ENCODE measurements around the gene FYN. TPM values are rescaled to one million over a fixed set of nuclear protein-coding genes. Genes with fewer than 3 reads are reported as not detected.

Gene FYN
- total RNA-seq, 1 donor from 2014 or later = 525 TPM

DNA sequence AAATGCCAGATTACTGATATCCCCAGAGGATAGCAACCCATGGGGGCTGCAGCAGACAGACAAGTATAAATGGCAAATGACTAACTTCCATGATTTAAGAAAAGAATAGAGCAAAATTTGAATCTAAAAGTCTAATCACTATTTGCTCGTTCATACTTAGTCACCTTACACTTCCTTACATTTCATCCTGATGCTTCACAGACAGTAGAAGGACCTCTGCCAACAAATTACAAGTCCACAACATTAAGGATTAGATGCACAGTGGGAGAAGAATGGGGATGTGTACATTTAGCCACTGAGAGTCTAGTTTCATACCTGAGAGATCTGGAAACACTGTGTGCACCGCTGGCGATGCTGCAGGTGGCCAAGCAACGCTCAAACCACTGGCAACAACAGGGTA lies 72.4 kb downstream of the FYN start:
- H3K27me3 Mint-ChIP-seq (ENCODE audit: unreplicated experiment) = peaks cover 3% of the 10 kb centered on the region
- H3K9me3 Mint-ChIP-seq (ENCODE audit: unreplicated experiment) = peaks cover 5% of the 10 kb centered on the region
- H3K4me1 Mint-ChIP-seq (ENCODE audit: low read depth, unreplicated experiment) = peaks cover 52% of the 10 kb centered on the region
- DNase-seq = no peak
- peak overlapping the region; percentile 6 for H3K27ac Mint-ChIP-seq (ENCODE audit: unreplicated experiment)
- H3K4me3 Mint-ChIP-seq (ENCODE audit: unreplicated experiment) = no peak overlapping the region
- no peaks in the 10 kb centered on the region for H3K36me3 Mint-ChIP-seq (ENCODE audit: unreplicated experiment)
- TF ChIP-seq, protein P1, sequence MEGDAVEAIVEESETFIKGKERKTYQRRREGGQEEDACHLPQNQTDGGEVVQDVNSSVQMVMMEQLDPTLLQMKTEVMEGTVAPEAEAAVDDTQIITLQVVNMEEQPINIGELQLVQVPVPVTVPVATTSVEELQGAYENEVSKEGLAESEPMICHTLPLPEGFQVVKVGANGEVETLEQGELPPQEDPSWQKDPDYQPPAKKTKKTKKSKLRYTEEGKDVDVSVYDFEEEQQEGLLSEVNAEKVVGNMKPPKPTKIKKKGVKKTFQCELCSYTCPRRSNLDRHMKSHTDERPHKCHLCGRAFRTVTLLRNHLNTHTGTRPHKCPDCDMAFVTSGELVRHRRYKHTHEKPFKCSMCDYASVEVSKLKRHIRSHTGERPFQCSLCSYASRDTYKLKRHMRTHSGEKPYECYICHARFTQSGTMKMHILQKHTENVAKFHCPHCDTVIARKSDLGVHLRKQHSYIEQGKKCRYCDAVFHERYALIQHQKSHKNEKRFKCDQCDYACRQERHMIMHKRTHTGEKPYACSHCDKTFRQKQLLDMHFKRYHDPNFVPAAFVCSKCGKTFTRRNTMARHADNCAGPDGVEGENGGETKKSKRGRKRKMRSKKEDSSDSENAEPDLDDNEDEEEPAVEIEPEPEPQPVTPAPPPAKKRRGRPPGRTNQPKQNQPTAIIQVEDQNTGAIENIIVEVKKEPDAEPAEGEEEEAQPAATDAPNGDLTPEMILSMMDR (IDR thresholded peaks at IDR 0.05; ENCODE audit: partially characterized antibody, unreplicated experiment) = no peak

DNA sequence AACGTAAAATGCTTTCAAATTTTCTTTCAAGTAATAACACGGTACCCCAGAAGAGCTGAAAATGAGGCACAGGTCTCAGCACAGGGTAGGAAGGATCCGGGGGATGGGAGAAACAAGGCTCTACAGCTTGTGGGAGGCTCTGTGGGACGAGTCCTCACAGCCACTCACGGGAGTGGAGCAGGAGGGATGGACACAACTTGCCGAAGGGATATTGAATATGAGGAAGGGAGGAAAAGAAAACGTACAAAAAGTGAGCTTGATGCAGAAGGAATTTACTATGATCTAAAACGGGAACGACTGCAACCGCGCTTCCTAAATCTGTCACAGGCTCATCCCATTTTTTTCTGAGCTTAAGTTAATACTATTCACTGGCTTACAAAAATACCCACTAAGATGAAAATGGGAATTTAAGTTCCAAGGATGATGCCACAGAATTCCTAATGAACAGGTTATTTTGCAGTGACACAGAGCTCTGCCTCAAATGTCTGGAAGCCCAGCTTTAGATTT lies 72.9 kb downstream of the FYN start:
- TF ChIP-seq, protein P1 (IDR thresholded peaks at IDR 0.05; ENCODE audit: partially characterized antibody, unreplicated experiment) = no peak
- H3K36me3 Mint-ChIP-seq (ENCODE audit: unreplicated experiment) = no peaks in the 10 kb centered on the region
- H3K9me3 Mint-ChIP-seq (ENCODE audit: unreplicated experiment) = peaks cover 5% of the 10 kb centered on the region
- peak overlapping the region; percentile 53 for H3K27ac Mint-ChIP-seq (ENCODE audit: unreplicated experiment)
- peak overlapping the region; percentile 32 for H3K4me3 Mint-ChIP-seq (ENCODE audit: unreplicated experiment)
- no peak for DNase-seq
- H3K4me1 Mint-ChIP-seq (ENCODE audit: low read depth, unreplicated experiment) = peaks cover 48% of the 10 kb centered on the region
- H3K27me3 Mint-ChIP-seq (ENCODE audit: unreplicated experiment) = peaks cover 3% of the 10 kb centered on the region

DNA sequence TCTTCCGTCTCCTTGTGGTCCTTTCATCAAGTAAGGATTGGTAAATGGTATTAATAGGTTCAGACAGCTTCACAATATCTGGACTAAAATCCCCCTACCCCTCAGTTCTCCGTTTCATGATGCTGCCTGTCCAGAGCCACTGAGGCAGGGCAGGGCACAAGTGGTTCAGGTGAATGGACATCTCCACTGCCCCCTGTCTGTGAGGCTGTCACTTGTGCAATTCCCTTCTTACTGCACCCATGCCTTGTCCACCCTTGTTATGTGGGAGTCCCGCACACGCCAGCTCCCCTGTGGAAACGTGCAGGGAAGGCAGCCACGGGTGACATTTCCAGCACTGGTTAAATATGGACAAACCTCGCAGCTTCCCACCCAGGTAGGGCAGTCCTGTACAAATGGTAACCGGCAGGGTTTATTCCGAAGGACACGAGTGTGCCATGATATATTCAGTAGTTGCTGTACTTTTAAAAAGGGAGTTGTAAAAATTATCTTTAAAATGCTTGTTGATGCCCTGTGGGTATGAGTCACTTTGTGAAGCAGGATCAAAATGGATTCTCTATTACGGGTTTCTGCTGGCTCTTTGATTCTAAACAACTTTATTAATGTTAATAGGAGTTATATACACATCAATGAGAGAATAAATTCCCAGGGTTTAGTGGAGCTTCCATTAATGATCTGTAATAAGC lies 73.5 kb downstream of the FYN start:
- H3K4me3 Mint-ChIP-seq (ENCODE audit: unreplicated experiment) = peak overlapping the region; percentile 32
- no peaks in the 10 kb centered on the region for H3K36me3 Mint-ChIP-seq (ENCODE audit: unreplicated experiment)
- peaks cover 3% of the 10 kb centered on the region for H3K27me3 Mint-ChIP-seq (ENCODE audit: unreplicated experiment)
- TF ChIP-seq, protein P1 (IDR thresholded peaks at IDR 0.05; ENCODE audit: partially characterized antibody, unreplicated experiment) = no peak
- peaks cover 50% of the 10 kb centered on the region for H3K4me1 Mint-ChIP-seq (ENCODE audit: low read depth, unreplicated experiment)
- H3K9me3 Mint-ChIP-seq (ENCODE audit: unreplicated experiment) = peaks cover 5% of the 10 kb centered on the region
- peak overlapping the region; percentile 53 for H3K27ac Mint-ChIP-seq (ENCODE audit: unreplicated experiment)
- no peak for DNase-seq

DNA sequence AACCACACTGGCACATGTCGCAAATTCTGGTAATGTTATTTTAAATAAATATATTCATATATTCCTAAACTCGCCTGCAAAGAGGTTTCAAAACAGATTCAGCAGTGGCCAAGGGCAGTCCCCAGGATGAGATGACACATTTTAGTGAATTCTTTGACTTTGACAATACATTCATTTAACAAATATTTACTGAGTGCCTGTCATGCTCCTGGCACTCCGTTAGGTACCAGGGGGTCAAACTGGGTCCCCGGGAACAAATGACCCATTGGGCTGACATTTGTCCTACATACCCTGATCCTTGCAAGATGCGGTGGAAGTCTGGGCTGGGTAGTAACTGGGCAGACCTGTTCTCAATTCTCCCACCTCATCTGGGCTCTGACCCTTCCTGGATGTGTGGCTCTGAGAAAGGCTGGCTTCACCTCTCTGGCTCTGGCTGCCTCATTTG lies 74.9 kb downstream of the FYN start:
- Mint-ChIP-seq H3K27ac (ENCODE audit: unreplicated experiment) (no peak overlapping the region), H3K9me3 (ENCODE audit: unreplicated experiment) (peaks cover 7% of the 10 kb centered on the region)

More for the DNA sequence above, 74.9 kb downstream of the FYN start:
- H3K4me1 Mint-ChIP-seq (ENCODE audit: low read depth, unreplicated experiment) = peaks cover 53% of the 10 kb centered on the region
- H3K36me3 Mint-ChIP-seq (ENCODE audit: unreplicated experiment) = no peaks in the 10 kb centered on the region
- no peak overlapping the region for H3K4me3 Mint-ChIP-seq (ENCODE audit: unreplicated experiment)
- peaks cover 3% of the 10 kb centered on the region for H3K27me3 Mint-ChIP-seq (ENCODE audit: unreplicated experiment)
- TF ChIP-seq, protein P1 (IDR thresholded peaks at IDR 0.05; ENCODE audit: partially characterized antibody, unreplicated experiment) = no peak
- no peak for DNase-seq
